ENCODE measurements around the gene GNB1L. TPM values are rescaled to one million over a fixed set of nuclear protein-coding genes. Genes with fewer than 3 reads are reported as not detected.

Gene GNB1L
- total RNA-seq, 1 donor, result 4.0 TPM

DNA sequence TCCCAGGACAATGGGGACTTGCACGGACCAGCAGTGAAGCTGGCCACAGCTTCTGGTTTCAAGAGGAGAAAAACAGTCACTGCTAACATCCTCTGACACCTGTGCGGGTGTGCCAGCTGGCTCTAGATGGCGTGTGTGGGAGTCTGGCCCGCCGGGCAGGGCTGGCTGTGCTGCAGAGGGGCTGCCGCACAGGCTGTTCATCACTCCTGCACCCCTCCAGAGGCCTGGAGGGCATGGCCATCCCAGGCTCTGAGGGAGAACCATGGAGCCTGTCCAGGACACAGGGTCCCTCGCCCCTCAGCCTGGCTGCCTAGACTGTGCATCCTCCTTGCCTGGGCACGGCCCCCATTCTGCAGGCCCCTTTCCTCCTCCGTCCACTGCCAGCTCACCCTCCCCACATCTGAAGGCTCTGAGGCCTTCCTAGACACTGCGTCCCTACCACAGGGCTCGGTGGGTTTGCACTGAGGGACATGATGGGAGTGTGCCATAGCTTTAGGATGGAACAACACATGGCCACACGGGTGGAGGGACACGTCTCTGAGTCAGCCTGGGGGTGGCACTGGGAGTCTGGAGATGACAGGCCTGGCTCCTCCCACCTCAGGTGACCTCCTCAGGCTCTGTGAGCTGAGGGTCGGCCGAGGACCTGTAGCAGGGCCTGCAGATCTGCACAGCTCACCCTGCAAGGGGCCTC, 42.1 kb upstream of the GNB1L start:
- TF ChIP-seq, protein P1, sequence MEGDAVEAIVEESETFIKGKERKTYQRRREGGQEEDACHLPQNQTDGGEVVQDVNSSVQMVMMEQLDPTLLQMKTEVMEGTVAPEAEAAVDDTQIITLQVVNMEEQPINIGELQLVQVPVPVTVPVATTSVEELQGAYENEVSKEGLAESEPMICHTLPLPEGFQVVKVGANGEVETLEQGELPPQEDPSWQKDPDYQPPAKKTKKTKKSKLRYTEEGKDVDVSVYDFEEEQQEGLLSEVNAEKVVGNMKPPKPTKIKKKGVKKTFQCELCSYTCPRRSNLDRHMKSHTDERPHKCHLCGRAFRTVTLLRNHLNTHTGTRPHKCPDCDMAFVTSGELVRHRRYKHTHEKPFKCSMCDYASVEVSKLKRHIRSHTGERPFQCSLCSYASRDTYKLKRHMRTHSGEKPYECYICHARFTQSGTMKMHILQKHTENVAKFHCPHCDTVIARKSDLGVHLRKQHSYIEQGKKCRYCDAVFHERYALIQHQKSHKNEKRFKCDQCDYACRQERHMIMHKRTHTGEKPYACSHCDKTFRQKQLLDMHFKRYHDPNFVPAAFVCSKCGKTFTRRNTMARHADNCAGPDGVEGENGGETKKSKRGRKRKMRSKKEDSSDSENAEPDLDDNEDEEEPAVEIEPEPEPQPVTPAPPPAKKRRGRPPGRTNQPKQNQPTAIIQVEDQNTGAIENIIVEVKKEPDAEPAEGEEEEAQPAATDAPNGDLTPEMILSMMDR (IDR thresholded peaks at IDR 0.05; ENCODE audit: extremely low read depth, low read depth, low read length), result no peak
- Histone ChIP-seq H3K4me2 (ENCODE audit: insufficient read depth, low read length) (no peak overlapping the region), H3K27me3 (ENCODE audit: insufficient read depth, low read length) (no peaks in the 10 kb centered on the region), H2AFZ (ENCODE audit: low read length) (no peak overlapping the region), H3K4me1 (ENCODE audit: insufficient read depth, low read length) (peaks cover 12% of the 10 kb centered on the region), H3K4me3 (ENCODE audit: insufficient read depth, low read length) (no peak overlapping the region), H3K9me3 (ENCODE audit: low read depth, low read length) (no peaks in the 10 kb centered on the region), H3K79me2 (ENCODE audit: insufficient read depth, low read length) (no peaks in the 10 kb centered on the region), H4K20me1 (ENCODE audit: insufficient read depth, low read length) (no peaks in the 10 kb centered on the region), H3K36me3 (ENCODE audit: insufficient read depth, low read length) (peaks cover 5% of the 10 kb centered on the region), H3K27ac (ENCODE audit: low read depth, low read length) (no peak overlapping the region)
- DNase-seq (ENCODE audit: insufficient read length, low spot score, missing footprints), result no peak

DNA sequence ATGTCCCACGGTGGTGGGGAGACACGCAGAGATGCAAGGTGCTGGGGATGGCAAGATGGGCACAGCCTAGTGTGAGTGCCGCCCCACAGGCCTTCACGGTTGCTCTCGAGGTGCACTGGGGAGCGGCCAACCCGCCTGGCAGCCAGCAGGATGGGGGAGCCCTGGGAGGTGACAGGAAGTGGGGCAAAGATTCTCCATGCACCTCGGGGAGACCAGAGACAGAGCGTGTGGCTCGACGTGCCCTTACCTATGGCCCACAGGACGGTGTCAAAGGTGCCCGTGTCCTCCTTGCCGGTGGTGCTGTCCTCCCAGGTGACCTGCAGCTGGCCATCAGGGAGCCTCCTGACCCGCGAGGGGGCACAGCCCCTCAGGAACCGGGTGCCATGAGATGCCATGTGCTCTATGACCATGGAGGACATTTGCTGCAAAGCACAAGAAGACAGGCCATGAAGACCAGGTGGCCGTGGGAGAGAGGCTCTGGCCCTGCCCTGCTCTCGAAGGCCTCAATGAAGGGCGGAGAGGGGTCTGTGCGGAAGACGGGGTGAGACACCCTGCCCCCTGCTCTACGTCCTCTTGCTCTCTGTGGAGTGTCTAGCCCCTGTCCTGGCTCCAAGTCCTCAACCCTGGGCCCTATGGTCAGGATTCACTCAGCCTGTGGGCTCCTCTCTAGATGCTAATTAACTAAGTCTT, 40.6 kb upstream of the GNB1L start:
- no peak for DNase-seq (ENCODE audit: insufficient read length, low spot score, missing footprints)
- Histone ChIP-seq H3K36me3 (ENCODE audit: insufficient read depth, low read length) (peaks cover 5% of the 10 kb centered on the region), H3K4me1 (ENCODE audit: insufficient read depth, low read length) (peaks cover 21% of the 10 kb centered on the region), H3K4me2 (ENCODE audit: insufficient read depth, low read length) (no peak overlapping the region), H3K4me3 (ENCODE audit: insufficient read depth, low read length) (no peak overlapping the region), H4K20me1 (ENCODE audit: insufficient read depth, low read length) (no peaks in the 10 kb centered on the region), H3K27me3 (ENCODE audit: insufficient read depth, low read length) (no peaks in the 10 kb centered on the region), H3K9me3 (ENCODE audit: low read depth, low read length) (no peaks in the 10 kb centered on the region), H2AFZ (ENCODE audit: low read length) (no peak overlapping the region), H3K79me2 (ENCODE audit: insufficient read depth, low read length) (no peaks in the 10 kb centered on the region), H3K27ac (ENCODE audit: low read depth, low read length) (no peak overlapping the region)
- TF ChIP-seq, protein P1 (IDR thresholded peaks at IDR 0.05; ENCODE audit: extremely low read depth, low read depth, low read length), result no peak

DNA sequence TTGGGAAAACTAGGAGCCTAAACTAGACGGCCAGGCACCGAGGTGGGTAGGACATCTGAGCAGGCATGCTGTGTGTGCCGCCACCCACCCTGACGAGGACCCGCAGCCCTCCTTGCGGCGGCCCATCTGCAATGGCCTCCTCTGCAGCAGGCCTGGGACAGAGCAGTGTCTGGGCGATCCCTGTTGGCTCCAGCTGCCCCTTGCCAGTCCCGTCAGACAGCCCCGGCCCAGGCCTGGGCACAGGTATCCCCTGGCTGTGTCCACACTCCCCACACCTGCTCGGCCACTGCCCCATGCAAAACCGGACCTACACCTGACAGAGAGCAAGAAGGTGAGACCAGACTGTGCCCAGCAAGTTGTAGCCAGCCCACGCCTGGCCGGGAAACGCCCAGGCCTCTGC, 38.7 kb upstream of the GNB1L start:
- Histone ChIP-seq H4K20me1 (ENCODE audit: insufficient read depth, low read length) (no peaks in the 10 kb centered on the region), H3K4me3 (ENCODE audit: insufficient read depth, low read length) (no peak overlapping the region), H3K27me3 (ENCODE audit: insufficient read depth, low read length) (no peaks in the 10 kb centered on the region), H3K36me3 (ENCODE audit: insufficient read depth, low read length) (peaks cover 5% of the 10 kb centered on the region), H2AFZ (ENCODE audit: low read length) (no peak overlapping the region), H3K27ac (ENCODE audit: low read depth, low read length) (peak overlapping the region; percentile 77), H3K4me1 (ENCODE audit: insufficient read depth, low read length) (peaks cover 21% of the 10 kb centered on the region), H3K9me3 (ENCODE audit: low read depth, low read length) (no peaks in the 10 kb centered on the region), H3K79me2 (ENCODE audit: insufficient read depth, low read length) (no peaks in the 10 kb centered on the region), H3K4me2 (ENCODE audit: insufficient read depth, low read length) (no peak overlapping the region)
- DNase-seq (ENCODE audit: insufficient read length, low spot score, missing footprints), result no peak
- TF ChIP-seq, protein P1 (IDR thresholded peaks at IDR 0.05; ENCODE audit: extremely low read depth, low read depth, low read length), result no peak

DNA sequence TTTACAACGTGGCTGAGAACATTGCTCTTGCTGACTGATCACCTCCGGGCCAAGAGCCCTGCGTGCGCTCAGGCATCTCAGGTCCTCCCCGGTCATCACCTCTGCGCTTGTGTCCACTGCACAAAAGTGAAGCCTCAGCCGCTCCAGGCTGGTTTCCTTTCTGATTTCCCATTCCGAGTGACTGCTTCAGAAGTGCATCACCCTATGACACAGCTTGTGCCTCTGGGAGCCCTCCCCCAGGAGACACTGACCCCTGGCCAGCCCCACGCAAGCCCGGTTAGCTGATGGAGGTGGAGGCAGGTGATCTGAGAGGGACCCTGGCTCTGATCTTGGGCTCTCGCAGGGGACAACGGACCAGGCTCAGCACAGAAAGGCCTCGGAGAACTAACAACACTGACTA, 38.3 kb upstream of the GNB1L start:
- Histone ChIP-seq H3K4me3 (ENCODE audit: insufficient read depth, low read length) (no peak overlapping the region), H3K4me2 (ENCODE audit: insufficient read depth, low read length) (no peak overlapping the region), H3K27ac (ENCODE audit: low read depth, low read length) (peak overlapping the region; percentile 77), H3K27me3 (ENCODE audit: insufficient read depth, low read length) (no peaks in the 10 kb centered on the region), H3K79me2 (ENCODE audit: insufficient read depth, low read length) (no peaks in the 10 kb centered on the region), H3K4me1 (ENCODE audit: insufficient read depth, low read length) (peaks cover 21% of the 10 kb centered on the region), H4K20me1 (ENCODE audit: insufficient read depth, low read length) (no peaks in the 10 kb centered on the region), H2AFZ (ENCODE audit: low read length) (no peak overlapping the region), H3K9me3 (ENCODE audit: low read depth, low read length) (no peaks in the 10 kb centered on the region), H3K36me3 (ENCODE audit: insufficient read depth, low read length) (peaks cover 5% of the 10 kb centered on the region)
- TF ChIP-seq, protein P1 (IDR thresholded peaks at IDR 0.05; ENCODE audit: extremely low read depth, low read depth, low read length), result no peak
- DNase-seq (ENCODE audit: insufficient read length, low spot score, missing footprints), result no peak
